ENCODE measurements around the gene CTBS.

Gene CTBS

DNA sequence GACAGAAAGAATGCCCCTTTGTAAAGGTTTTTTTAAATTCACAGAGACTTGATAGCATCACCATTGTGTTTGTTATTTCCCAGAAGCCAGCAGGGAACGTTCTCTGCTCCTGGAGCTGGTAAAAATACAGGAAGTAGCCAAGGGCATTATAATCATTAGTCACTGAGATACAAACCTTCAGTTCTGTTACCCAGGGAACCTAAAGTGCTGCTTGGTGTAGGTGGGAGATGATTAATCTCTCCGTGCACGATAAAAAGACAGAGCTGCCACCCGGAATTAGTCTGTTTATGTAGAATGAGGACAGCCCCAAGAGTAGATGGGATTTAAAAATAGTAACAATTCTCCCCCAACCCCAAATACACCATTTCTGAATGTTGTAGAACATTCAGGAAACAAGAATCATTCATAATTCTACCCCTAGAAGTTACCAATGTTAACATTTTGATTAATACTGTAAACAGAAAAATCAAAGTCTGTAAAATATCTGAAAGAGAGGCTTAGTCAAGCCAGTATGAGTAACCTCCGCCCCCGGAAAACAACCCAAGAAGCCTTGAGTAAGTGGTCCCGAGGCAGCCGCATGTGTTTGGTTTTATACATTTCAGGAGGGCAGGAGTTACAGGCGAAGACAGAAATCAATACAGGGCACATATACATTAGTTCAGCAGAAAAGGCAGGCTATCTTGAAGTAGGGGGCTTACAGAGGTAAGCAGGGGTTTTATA lies 45.3 kb upstream of the CTBS start:
- no peak overlapping the region for H3K4me2 ChIP-seq (ENCODE audit: low read depth, low read length)
- no peak overlapping the region for H2AFZ ChIP-seq (ENCODE audit: low read length)
- no peaks in the 10 kb centered on the region for H3F3A ChIP-seq (ENCODE audit: insufficient read depth, low read length)
- no peaks in the 10 kb centered on the region for H3K79me2 ChIP-seq (ENCODE audit: low read length)
- no peak overlapping the region for H3K4me3 ChIP-seq (ENCODE audit: low read length)
- no peaks in the 10 kb centered on the region for H3K9me3 ChIP-seq (replicated peaks; ENCODE audit: insufficient read depth, low read length)
- no peak for TF ChIP-seq EZH2phosphoT487 (IDR thresholded peaks at IDR 0.05; ENCODE audit: low read length)
- TF ChIP-seq, protein P1, sequence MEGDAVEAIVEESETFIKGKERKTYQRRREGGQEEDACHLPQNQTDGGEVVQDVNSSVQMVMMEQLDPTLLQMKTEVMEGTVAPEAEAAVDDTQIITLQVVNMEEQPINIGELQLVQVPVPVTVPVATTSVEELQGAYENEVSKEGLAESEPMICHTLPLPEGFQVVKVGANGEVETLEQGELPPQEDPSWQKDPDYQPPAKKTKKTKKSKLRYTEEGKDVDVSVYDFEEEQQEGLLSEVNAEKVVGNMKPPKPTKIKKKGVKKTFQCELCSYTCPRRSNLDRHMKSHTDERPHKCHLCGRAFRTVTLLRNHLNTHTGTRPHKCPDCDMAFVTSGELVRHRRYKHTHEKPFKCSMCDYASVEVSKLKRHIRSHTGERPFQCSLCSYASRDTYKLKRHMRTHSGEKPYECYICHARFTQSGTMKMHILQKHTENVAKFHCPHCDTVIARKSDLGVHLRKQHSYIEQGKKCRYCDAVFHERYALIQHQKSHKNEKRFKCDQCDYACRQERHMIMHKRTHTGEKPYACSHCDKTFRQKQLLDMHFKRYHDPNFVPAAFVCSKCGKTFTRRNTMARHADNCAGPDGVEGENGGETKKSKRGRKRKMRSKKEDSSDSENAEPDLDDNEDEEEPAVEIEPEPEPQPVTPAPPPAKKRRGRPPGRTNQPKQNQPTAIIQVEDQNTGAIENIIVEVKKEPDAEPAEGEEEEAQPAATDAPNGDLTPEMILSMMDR (IDR thresholded peaks at IDR 0.05; ENCODE audit: low read length), result no peak
- H3K9ac ChIP-seq (ENCODE audit: low read length), result no peak overlapping the region
- H3K9me2 ChIP-seq (replicated peaks; ENCODE audit: insufficient read depth, low read length), result no peaks in the 10 kb centered on the region
- no peak for DNase-seq
- H3K27ac ChIP-seq (ENCODE audit: low read length), result no peak overlapping the region
- no peaks in the 10 kb centered on the region for H3K4me1 ChIP-seq (ENCODE audit: low read length)
- H3K27me3 ChIP-seq (replicated peaks; ENCODE audit: insufficient read depth, low read length), result no peaks in the 10 kb centered on the region
- H3K36me3 ChIP-seq (replicated peaks; ENCODE audit: insufficient read depth, low read length), result no peaks in the 10 kb centered on the region
- H4K20me1 ChIP-seq (ENCODE audit: insufficient read depth, low read length), result no peaks in the 10 kb centered on the region

DNA sequence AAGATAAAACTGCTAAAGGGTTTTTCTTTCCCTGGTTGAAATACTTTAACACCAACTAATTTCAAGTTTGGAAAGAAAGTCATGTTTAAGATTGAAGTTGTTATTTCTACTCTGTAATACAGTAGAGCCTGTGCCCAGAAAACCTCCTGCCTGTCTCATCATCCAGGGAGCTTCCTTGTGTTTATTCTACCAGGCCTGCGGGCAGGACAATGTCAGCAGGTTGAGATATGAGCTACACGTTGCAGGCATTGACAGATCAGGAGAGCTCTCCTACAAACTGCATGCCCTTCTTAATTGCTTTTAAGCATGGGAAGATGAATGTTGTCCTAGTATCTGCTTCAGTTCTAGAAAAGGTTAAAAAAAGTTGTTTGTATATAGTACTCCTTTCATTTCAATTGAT lies 43.1 kb upstream of the CTBS start:
- Histone ChIP-seq H3K9me2 (replicated peaks; ENCODE audit: insufficient read depth, low read length) (no peaks in the 10 kb centered on the region), H3K27ac (ENCODE audit: low read length) (no peak overlapping the region), H3K4me3 (ENCODE audit: low read length) (no peak overlapping the region), H3F3A (ENCODE audit: insufficient read depth, low read length) (no peaks in the 10 kb centered on the region), H3K9me3 (replicated peaks; ENCODE audit: insufficient read depth, low read length) (no peaks in the 10 kb centered on the region), H3K4me1 (ENCODE audit: low read length) (no peaks in the 10 kb centered on the region), H4K20me1 (ENCODE audit: insufficient read depth, low read length) (no peaks in the 10 kb centered on the region), H3K36me3 (replicated peaks; ENCODE audit: insufficient read depth, low read length) (no peaks in the 10 kb centered on the region), H3K4me2 (ENCODE audit: low read depth, low read length) (no peak overlapping the region), H3K27me3 (replicated peaks; ENCODE audit: insufficient read depth, low read length) (no peaks in the 10 kb centered on the region), H3K79me2 (ENCODE audit: low read length) (no peaks in the 10 kb centered on the region), H3K9ac (ENCODE audit: low read length) (no peak overlapping the region), H2AFZ (ENCODE audit: low read length) (no peak overlapping the region)
- TF ChIP-seq EZH2 (optimal IDR thresholded peaks at IDR 0.05; ENCODE audit: low read depth, low read length) (no peak), EZH2phosphoT487 (IDR thresholded peaks at IDR 0.05; ENCODE audit: low read length) (no peak)
- TF ChIP-seq, protein P1 (IDR thresholded peaks at IDR 0.05; ENCODE audit: low read length), result no peak
- DNase-seq, result no peak

DNA sequence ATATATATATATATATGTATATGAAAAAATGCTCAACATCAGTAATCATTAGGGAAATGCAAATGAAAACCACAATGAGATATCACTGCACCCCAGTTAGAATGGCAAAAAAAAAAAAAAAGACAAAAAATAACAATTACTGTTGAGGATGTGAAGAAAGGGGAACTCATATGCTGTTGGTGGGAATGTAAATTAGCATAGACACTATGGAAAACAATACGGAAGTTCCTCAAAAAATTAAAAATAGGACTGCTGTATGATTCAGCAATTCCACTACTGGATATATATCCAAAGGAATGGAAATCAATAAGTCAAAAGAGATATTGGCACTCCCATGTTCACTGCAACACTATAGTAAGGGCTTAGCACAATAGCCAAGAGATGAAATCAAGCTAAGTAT lies 41.5 kb upstream of the CTBS start:
- Histone ChIP-seq H2AFZ (ENCODE audit: low read length) (no peak overlapping the region), H3K4me1 (ENCODE audit: low read length) (no peaks in the 10 kb centered on the region), H4K20me1 (ENCODE audit: insufficient read depth, low read length) (no peaks in the 10 kb centered on the region), H3F3A (ENCODE audit: insufficient read depth, low read length) (no peaks in the 10 kb centered on the region), H3K27me3 (replicated peaks; ENCODE audit: insufficient read depth, low read length) (no peaks in the 10 kb centered on the region), H3K79me2 (ENCODE audit: low read length) (no peaks in the 10 kb centered on the region), H3K27ac (ENCODE audit: low read length) (no peak overlapping the region), H3K9ac (ENCODE audit: low read length) (no peak overlapping the region), H3K36me3 (replicated peaks; ENCODE audit: insufficient read depth, low read length) (no peaks in the 10 kb centered on the region), H3K9me2 (replicated peaks; ENCODE audit: insufficient read depth, low read length) (no peaks in the 10 kb centered on the region), H3K4me2 (ENCODE audit: low read depth, low read length) (no peak overlapping the region), H3K4me3 (ENCODE audit: low read length) (no peak overlapping the region), H3K9me3 (replicated peaks; ENCODE audit: insufficient read depth, low read length) (no peaks in the 10 kb centered on the region)
- no peak for DNase-seq
- TF ChIP-seq EZH2 (optimal IDR thresholded peaks at IDR 0.05; ENCODE audit: low read depth, low read length), result no peak
- TF ChIP-seq, protein P1 (IDR thresholded peaks at IDR 0.05; ENCODE audit: low read length), result no peak
- no peak for TF ChIP-seq EZH2phosphoT487 (IDR thresholded peaks at IDR 0.05; ENCODE audit: low read length)

Data from MM.1S (cell line).